MM.1S (cell line): ENCODE measurements around the gene SSBP2.

ENCODE experiments used
- CTCF ChIP-seq: fragments of 300-600 bp; sonication (generic); IDR thresholded peaks from 2 replicates; pipeline ENCODE4 v1.5.1; 2016; ENCODE audit warnings: antibody characterized with exemption, low read length, mixed read lengths
- EZH2phosphoT487 ChIP-seq: fragments of 300-600 bp; sonication (generic); IDR thresholded peaks from 2 replicates; pipeline ENCODE4 v1.6.1; 2018; ENCODE audit warnings: antibody characterized with exemption, low read length

- TF ChIP-seq CTCF (no peak), EZH2phosphoT487 (no peak)
Observed at GRCh38 chr5:81400375-81400774, 350.5 kb downstream of the SSBP2 start.
